Measurements from ENCODE around the gene CMTR1. TPM values are rescaled to one million over a fixed set of nuclear protein-coding genes. Genes with fewer than 3 reads are reported as not detected.

Gene CMTR1
- total RNA-seq, 2 donors from 2014 or later, result 42.9 to 75.9 TPM

DNA sequence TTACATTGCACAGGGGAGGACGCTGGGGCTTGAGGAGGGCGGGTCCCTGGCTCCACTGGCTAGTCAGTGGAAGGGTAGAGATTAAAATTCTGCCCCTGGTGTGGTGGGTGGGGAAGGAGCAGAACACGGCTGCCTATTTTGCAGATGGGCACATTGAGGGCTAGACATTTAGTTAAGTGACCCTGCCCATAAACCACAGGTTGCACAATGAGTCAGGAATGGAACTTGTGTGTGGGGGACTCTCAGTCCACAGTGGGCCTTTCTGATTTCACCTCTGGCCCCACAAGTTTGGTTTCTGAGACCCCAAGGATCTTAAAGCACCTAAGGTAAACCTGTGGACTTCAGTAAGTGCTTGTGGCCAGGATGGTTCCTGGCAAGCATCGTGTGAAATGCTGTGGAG, 88.7 kb downstream of the CMTR1 start:
- ATAC-seq (peak in 1 of 2 donors; percentile 0), DNase-seq (ENCODE audit: low spot score in 2 of 2) (no peak)
- Mint-ChIP-seq H3K27ac (peak overlapping the region; percentile 6 to 89), H3K9me3 (no peaks in the 10 kb centered on the region), H3K36me3 (peaks cover 0 to 8% of the 10 kb centered on the region in 2 donors)

DNA sequence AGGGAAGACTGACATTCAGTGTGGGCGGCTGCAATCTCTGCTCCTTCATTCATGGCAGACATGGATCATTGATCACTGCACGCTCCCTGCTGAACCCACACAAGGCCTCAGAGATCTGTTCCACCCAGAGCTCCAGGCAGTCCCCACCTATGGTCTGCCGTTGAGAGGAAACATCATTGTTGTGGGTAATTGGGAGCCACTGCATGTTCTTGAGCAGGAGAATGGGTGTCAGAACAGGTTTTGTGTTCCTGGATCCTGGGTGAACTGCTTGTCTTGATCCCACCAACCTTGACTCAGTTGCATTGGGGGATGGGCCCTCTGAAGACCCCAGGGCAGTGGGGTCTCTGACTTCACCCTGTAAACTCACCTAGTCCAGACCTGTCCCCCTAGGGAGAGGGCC, 89.8 kb downstream of the CMTR1 start:
- DNase-seq (ENCODE audit: low spot score in 2 of 2) (no peak), ATAC-seq (no peak)
- H3K36me3 Mint-ChIP-seq, result peaks cover 0 to 8% of the 10 kb centered on the region in 2 donors
- peak overlapping the region in 1 of 2 donors; percentile 6 for H3K27ac Mint-ChIP-seq
- no peaks in the 10 kb centered on the region for H3K9me3 Mint-ChIP-seq

DNA sequence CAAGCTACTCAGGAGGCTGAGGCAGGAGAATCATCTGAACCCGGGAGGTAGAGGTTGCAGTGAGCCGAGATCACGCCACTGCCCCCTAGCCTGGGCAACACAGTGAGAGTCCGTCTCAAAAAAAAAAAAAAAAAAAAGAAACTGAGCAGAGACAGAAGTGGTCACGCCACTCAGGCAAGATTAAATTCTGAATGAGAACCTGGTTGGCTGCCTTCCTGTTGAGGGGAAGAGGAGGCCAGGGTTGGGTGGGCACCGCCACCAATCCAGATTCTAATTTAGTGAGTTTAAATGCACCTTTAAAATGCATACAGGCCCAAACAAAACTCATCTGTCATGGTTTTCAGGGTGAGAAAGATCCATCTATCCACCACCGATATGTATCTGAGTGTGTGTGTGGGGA, 90.4 kb downstream of the CMTR1 start:
- DNase-seq (ENCODE audit: low spot score in 2 of 2) (no peak), ATAC-seq (no peak)
- no peak overlapping the region for H3K27ac Mint-ChIP-seq
- peaks cover 0 to 8% of the 10 kb centered on the region in 2 donors for H3K36me3 Mint-ChIP-seq
- no peaks in the 10 kb centered on the region for H3K9me3 Mint-ChIP-seq

DNA sequence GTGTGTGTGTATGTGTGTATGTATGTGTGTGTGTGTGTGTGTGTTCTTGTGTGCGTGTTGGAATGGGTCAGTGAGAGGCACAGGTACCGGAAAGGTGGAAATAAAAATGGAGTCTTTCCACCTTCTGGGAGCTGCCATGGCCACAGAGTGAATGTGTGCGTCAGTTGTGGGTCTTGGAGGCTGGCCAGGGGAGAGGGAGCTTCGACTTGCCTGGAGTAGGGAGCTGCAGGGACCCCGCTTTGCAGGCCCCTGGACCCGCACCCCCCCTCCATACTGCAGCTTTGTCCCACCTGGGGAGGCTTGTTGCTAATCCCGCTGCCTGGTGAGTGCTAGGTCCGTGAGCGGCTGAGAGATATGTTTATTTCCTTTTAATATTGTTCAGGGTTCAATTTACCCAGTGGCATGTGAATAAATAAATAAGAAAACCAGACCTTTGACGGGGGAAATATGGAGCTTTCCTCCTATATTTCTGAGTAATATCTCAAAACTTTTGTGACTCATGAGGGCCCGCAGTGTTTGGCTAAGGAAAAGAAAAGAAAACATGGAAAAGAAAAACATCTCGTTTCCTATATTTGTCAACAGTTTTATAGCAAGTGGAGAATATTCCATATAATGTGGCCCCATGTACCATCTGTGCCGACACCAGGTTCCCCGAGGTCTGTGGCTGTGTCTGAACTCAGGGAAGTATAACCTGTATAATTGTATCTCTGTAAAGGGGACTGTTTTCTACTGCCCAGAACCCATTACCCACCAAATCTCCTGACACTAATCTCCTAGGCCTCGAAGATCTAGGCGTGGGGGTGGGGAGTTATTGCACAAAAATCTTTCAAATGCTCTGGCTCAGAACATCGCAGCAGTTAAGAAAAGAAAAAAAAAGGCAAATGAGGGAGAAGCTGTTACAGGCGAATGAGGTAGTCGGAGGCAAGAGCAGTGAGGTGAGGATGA, 91.3 kb downstream of the CMTR1 start:
- Mint-ChIP-seq H3K9me3 (no peaks in the 10 kb centered on the region), H3K27ac (no peak overlapping the region), H3K36me3 (peaks cover 0 to 3% of the 10 kb centered on the region in 2 donors)
- ATAC-seq (no peak), DNase-seq (ENCODE audit: low spot score in 2 of 2) (no peak)

DNA sequence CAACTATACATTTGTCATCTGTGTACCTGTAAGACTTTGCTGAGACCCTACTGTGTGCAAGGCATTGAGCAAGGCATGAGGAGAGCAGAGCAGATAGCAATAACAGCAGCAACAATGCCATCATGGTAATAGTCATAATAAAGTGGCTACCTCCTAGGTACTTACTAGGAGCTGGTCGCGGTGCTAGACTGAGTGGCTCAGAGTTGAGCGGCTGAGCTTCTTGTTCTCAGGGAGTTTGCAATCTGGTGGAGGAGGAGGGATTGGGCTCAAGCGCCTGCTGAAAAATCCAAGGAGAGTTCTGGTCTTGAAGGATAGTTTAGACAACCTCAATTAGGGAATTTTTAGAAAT, 91.9 kb downstream of the CMTR1 start:
- no peaks in the 10 kb centered on the region for H3K9me3 Mint-ChIP-seq

DNA sequence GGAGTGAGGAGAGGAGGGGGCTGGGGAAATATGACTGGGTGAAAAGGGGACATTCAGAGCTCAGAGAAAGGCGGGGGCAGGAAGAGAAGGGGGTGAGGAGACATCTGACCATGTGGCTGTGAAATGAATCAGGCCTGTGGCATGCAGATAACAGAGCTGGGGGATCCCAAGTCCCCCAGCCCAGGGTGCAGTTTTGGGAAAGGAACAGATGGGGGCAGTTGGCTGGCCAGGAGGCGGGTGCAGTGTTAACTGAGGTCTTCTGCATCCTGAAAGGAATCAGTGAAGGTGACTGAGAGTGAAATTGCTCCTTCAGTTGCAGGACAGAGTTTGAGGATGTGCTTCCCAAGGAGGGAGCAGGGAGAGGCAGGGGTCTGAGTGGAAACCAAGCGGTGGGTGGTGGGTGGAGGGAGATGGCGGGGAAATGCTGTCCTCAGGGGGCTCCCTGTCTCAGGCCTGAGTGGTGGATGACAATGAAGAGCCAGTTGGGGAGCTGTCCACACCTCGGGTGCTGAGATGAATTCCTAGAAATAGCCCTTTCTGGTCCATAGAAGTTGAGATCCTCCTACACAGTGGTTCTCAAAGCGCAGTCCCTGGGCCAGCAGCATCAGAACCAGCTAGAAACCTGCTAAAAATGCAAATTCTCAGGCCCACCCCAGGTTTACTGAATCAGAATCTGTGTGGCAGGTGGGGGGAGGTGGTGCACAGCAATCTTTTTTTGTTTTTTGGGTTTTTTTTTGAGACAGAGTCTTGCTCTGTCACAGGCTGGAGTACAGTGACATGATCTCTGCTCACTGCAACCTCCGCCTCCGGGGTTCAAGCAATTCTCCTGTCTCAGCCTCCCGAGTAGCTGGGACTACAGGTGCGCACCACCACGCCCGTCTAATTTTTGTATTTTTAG, 92.7 kb downstream of the CMTR1 start:
- no peak for ATAC-seq
- DNase-seq (ENCODE audit: low spot score in 2 of 2), result no peak

More for the DNA sequence above, 91.9 kb downstream of the CMTR1 start:
- Mint-ChIP-seq H3K36me3 (no peaks in the 10 kb centered on the region), H3K27ac (no peak overlapping the region)
- DNase-seq (ENCODE audit: low spot score in 2 of 2), result no peak
- no peak for ATAC-seq

DNA sequence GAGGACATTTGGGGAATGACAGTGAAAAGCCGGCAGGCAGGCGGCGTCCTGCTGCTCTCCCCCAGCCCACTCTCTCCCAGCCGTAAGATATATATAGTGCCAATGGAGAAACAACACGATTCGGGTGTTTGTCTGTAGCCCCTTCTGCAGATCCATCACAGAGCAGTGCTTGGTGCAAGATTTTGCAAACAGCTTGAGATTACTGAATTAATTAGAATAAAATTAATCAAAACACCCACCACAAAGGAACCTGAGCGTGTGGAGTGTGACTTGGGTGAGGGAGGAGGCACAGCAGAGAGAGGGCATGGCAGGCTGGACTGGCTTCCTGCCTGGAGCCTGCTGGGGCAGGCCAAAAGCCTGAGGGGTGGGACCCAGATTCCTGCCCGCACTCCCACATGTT, 95.5 kb downstream of the CMTR1 start:
- Mint-ChIP-seq H3K27ac (no peak overlapping the region), H3K36me3 (no peaks in the 10 kb centered on the region), H3K9me3 (no peaks in the 10 kb centered on the region)
- ATAC-seq (no peak), DNase-seq (ENCODE audit: low spot score in 2 of 2) (no peak)

More for the DNA sequence above, 92.7 kb downstream of the CMTR1 start:
- Mint-ChIP-seq H3K27ac (no peak overlapping the region), H3K9me3 (no peaks in the 10 kb centered on the region), H3K36me3 (no peaks in the 10 kb centered on the region)

DNA sequence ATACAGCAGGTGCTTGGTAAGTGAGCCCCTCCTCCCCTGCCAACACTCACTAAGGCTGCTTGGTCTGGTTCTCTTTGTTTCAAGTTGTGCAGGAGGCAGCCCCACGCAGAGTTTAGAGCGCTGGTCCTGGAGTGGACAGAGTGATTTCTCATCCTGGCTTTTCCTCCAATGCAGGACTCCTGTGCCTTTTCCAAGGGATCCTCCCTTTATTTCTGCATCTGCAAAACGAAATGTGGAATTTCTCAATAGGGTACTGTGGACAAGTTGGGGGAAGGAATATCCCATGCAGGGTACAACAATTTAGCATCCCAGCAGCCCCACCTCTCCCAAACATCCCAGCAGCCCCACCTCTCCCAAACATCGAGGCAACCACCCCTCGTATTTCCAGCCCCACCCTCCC, 97.3 kb downstream of the CMTR1 start:
- no peak overlapping the region for H3K27ac Mint-ChIP-seq
- H3K9me3 Mint-ChIP-seq, result no peaks in the 10 kb centered on the region
- no peaks in the 10 kb centered on the region for H3K36me3 Mint-ChIP-seq
- DNase-seq (ENCODE audit: low spot score in 2 of 2) (no peak), ATAC-seq (no peak)

DNA sequence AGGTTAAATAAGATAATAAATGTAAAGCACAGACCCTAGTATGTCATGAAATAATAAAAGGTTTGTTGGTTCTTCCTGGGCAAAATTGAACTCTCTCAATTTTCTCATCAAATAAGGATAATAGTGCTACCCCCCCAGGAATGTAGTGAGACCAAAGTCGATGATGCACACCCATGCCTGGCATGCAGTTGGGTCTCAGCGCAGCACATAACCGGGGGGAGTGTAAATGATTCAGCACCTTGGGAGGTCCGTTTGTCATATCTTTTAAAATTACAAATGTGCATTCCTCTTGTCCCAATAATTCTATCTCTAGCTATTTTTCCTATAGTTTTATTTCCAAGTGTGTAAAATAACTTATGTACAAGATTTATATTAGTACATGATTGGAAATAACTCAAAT, 98.0 kb downstream of the CMTR1 start:
- Mint-ChIP-seq H3K9me3 (no peaks in the 10 kb centered on the region), H3K36me3 (no peaks in the 10 kb centered on the region), H3K27ac (no peak overlapping the region)
- no peak for DNase-seq (ENCODE audit: low spot score in 2 of 2)
- ATAC-seq, result no peak

Other genes with a start within 250 kb of the CMTR1 start
- gene TBC1D22B, start 175.4 kb upstream of the CMTR1 start, total RNA-seq, result 10 to 100 TPM; 15.6 to 19.4 TPM
- 1 to 10 TPM; 2.0 to 9.6 TPM for gene TMEM217, start 175.1 kb upstream of the CMTR1 start, total RNA-seq
- gene RNF8, start 79.2 kb upstream of the CMTR1 start, total RNA-seq, result 10 to 100 TPM; 18.1 to 28.0 TPM
- gene CCDC167, start 66.7 kb downstream of the CMTR1 start, total RNA-seq, result 10 to 100 TPM; 53.3 to 68.6 TPM